HepG2 (cell line): ENCODE data around the gene GJA3.

ENCODE experiments used
- MTF1 ChIP-seq: sonication (generic); formaldehyde crosslinking; IDR thresholded peaks from 2 replicates; pipeline ENCODE4 v1.5.0; 2020; ENCODE audit warnings: missing genetic modification reagents
- YEATS2 ChIP-seq: sonication (generic); formaldehyde crosslinking; IDR thresholded peaks from 2 replicates; pipeline ENCODE4 v1.4.0; 2020; ENCODE audit warnings: missing genetic modification reagents, borderline replicate concordance
- TF ChIP-seq, protein P1 (sequence below), 2 experiments: IDR thresholded peaks; 2 replicates each; pipeline ENCODE4 v1.6.1; 2011 to 2012; ENCODE audit warnings: low read length in 2 of 2, borderline replicate concordance in 1 of 2, low read depth in 1 of 2, mild to moderate bottlenecking in 1 of 2, moderate library complexity in 1 of 2

DNA sequence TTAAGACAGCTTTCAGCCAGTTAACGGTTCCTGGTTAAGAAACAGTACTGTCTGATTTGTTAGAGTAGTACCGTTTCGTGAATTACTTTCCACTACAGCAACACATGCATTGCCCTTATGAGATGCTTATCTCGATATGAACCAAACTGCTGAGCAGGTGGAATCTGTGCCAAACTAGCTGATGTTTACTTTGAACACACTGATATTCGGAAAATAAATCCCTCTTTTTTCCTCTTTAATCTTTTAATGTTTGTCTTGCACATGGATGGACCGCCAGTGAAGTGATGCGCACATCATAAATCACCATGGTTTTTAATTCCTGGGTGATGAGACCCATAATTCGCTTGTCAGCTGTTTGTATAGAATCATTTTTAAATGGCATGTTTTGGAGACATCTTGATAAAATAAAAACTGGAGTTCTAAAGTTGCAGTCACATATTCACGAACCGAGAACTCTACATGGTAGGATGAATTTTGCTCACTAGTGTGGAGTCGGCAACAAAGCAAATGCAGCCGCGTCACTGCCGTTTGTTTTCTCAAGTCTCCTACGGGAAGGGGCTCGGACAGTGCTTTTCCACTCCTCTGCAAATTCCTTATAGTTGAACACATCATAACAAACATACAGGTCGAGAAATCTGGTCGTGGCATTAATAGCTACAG, 1.1 kb downstream of the GJA3 start:
- no peak for TF ChIP-seq MTF1 (CRISPR knock-in tag)
- TF ChIP-seq, protein P1, sequence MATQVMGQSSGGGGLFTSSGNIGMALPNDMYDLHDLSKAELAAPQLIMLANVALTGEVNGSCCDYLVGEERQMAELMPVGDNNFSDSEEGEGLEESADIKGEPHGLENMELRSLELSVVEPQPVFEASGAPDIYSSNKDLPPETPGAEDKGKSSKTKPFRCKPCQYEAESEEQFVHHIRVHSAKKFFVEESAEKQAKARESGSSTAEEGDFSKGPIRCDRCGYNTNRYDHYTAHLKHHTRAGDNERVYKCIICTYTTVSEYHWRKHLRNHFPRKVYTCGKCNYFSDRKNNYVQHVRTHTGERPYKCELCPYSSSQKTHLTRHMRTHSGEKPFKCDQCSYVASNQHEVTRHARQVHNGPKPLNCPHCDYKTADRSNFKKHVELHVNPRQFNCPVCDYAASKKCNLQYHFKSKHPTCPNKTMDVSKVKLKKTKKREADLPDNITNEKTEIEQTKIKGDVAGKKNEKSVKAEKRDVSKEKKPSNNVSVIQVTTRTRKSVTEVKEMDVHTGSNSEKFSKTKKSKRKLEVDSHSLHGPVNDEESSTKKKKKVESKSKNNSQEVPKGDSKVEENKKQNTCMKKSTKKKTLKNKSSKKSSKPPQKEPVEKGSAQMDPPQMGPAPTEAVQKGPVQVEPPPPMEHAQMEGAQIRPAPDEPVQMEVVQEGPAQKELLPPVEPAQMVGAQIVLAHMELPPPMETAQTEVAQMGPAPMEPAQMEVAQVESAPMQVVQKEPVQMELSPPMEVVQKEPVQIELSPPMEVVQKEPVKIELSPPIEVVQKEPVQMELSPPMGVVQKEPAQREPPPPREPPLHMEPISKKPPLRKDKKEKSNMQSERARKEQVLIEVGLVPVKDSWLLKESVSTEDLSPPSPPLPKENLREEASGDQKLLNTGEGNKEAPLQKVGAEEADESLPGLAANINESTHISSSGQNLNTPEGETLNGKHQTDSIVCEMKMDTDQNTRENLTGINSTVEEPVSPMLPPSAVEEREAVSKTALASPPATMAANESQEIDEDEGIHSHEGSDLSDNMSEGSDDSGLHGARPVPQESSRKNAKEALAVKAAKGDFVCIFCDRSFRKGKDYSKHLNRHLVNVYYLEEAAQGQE (IDR thresholded peaks at IDR 0.05; ENCODE audit: borderline replicate concordance in 1 of 2, low read depth in 1 of 2, low read length in 2 of 2), result no peak
- no peak for TF ChIP-seq YEATS2 (CRISPR knock-in tag)
